NCI-H1048 (cell line): ENCODE results near the gene ZNF627.
"Not testable (repeated sequence)": the region's sequence is repeated elsewhere in the genome, so short reads cannot be mapped to it uniquely, and the experiment has no call there.

Experiments used
- DNase-seq: peaks from one replicate; lab custom pipeline; 2025; lab: John Stamatoyannopoulos, UW

The ZNF627 gene

GRCh38 chr19:11574689-11575088 is 22.6 kb upstream of the ZNF627 start:
- no peak for DNase-seq

DNA sequence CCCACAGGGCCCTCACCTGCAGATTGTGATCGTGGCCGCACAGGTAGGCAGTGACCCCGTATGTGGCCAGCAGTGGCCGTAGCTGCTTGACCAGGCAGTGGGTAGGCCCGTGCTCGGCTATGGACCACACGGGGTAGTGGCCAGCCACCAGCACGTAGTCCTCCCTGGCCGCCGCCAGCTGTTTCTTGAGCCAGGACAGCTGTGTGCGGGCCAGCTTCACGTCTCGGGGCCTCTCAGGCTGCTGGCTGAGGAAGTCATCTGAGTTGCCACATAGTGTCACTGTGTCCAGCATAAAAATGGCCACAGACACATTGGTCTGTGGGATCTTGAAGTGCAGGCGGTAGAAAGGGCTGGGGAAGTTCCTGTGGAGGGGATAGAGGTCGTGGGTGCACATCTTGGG is 21.1 kb upstream of the ZNF627 start:
- DNase-seq: no peak

- no peak for DNase-seq
Measured at GRCh38 chr19:11577451-11578257, 19.6 kb upstream of the ZNF627 start, which contains the start of gene ACP5. Gene ACP5, minus strand, starts transcription at chr19:11577645. Its CDS starts 328 bp downstream, at chr19:11577317.

- DNase-seq: no peak
Measured at GRCh38 chr19:11578258-11579142, 18.8 kb upstream of the ZNF627 start.

DNA sequence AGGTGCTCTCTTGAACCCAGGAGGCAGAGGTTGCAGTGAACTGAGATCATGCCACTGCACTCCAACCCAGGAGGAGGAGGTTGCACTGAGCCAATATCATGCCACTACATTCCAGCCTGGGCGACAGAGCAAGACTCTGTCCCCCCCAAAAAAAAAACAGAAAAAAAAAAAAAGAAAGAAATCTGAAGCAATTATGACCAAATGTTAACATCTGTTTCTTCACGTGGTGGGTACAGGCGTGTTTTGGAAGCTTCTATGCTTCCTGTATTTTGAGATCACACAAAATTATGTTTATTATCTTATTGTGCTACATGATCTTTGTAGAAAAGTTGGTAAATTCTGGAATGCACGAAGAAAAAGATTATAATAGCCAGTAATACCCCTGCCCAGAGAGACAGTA is 17.2 kb upstream of the ZNF627 start:
- no peak for DNase-seq

GRCh38 chr19:11581740-11582139 is 15.5 kb upstream of the ZNF627 start:
- DNase-seq: no peak

GRCh38 chr19:11586331-11586730 is 11.0 kb upstream of the ZNF627 start:
- DNase-seq: no peak

- peak; percentile 16 for DNase-seq
Measured at GRCh38 chr19:11587302-11587974, 9.8 kb upstream of the ZNF627 start.

DNA sequence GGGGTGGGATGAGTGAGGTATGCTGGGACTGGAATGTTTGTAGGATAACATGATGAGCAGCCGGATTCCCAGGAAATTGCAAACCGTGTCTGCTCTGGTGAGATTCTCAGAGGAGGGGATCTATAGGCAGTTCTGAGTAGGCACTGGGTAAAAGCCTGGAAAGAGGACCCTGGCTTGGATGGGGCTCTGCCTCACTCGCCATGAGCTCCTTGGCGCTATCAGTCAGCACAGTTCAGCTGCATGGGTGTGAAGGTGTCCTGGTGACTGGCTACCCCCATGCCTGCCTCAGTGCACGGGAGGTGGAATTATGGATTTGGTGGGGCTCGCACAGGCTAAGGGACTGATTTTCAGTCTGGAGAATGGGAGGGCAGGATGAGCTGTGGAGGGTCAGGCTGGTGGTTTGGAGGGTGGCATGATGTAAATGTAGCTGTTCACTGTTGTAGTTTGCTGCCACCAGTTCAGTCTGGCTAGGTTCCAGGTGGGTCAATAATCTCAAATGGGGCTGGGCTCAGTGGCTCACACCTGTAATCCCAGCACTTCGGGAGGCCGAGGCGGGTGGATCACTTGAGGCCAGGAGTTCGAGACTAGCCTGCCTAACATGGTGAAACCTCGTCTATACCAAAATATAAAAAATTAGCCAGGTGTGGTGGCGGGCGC is 9.2 kb upstream of the ZNF627 start:
- DNase-seq: no peak

GRCh38 chr19:11594084-11594483 is 3.2 kb upstream of the ZNF627 start:
- no peak for DNase-seq

DNA sequence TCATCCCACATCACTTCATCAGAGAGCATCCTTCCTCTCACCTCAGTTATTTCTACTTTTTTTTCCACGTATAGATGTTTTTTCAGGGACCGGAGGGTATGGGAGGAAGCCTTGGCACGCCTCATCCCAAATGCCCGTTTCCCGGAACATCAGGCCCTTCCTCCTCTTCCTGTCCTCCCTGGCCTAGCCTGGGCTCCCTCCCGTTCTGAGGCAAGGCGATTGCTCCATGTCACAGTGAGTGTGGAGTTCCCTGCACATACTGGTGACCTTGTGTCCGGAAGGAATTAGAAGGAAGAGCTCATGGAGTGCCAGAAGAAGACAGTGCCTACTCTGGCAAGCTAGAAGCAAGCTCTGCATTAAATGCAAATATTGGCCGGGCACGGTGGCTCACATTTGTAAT is 1.1 kb upstream of the ZNF627 start:
- no peak for DNase-seq

- no peak for DNase-seq
Measured at GRCh38 chr19:11598103-11598483, 810 bp downstream of the ZNF627 start.

DNA sequence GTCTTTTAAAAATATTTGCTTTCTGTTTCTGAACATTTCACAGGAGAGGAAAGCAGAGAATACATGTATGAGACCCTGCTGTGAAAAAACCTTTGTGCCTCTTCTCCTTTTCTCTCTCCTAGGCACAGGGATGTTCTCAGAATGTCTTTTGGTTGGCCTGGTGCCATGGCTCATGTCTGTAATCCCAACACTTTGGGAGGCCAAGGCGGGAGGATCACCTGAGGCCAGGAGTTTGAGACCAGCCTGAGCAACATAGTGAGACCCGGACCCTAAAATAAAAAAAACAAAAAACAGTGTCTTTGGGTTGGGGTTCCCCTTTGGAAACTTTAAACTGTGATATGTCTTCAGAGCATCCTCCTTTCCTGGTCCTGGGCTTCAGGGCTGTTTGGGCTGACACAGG is 1.5 kb downstream of the ZNF627 start:
- DNase-seq: no peak

GRCh38 chr19:11599704-11600103 is 2.4 kb downstream of the ZNF627 start:
- not testable (repeated sequence) for DNase-seq

DNA sequence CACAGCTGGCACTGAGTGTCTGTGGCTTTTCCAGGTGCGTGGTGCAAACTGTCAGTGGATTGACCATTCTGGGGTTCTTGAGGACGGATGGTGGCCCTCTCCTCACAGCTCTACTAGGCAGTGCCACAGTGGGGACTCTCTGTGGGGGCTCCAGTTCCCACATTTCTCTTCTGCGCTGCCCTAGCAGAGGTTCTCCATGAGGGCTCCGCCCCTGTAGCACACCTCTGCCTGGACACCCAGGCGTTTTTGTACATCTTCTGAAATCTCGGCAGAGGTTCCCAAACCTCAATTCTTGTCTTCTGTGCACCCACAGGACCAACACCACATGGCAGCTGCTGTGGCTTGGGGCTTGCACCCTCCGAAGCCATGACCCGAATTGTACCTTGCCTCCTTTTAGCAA is 9.2 kb downstream of the ZNF627 start:
- DNase-seq: no peak

- DNase-seq: no peak
Measured at GRCh38 chr19:11611730-11612129, 14.4 kb downstream of the ZNF627 start.

DNA sequence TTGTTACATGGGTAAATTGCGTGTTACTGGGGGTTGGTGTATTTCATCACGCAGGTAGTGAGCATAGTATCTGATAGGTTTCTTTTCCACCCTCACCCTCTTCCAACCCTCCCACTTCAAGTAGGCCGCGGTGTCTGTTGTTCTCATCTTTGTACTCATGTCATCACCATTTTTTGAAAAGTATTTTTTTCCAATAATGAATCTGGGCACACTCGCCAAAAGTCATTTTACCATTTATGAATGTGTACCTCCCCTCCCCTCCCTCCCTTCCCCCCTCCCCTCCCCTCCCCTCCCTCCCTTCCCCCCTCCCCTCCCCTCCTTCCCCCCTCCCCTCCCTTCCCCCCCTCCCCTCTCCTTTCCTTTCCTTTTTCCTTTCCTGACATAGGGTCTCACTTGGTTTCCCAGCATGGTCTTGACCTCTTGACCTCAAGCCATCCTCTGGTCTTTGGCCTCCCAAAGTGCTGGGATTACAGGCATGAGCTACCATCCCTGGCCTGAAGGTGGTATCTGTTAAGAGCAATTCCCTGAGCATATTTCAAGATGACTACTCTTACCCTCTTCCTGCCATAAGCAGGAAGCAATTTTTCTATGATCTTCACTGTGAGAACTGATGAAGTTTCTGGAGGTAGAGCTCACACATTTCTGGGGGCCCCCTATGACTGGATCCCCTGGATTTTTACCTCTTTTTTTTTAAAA is 15.7 kb downstream of the ZNF627 start:
- DNase-seq: no peak

DNA sequence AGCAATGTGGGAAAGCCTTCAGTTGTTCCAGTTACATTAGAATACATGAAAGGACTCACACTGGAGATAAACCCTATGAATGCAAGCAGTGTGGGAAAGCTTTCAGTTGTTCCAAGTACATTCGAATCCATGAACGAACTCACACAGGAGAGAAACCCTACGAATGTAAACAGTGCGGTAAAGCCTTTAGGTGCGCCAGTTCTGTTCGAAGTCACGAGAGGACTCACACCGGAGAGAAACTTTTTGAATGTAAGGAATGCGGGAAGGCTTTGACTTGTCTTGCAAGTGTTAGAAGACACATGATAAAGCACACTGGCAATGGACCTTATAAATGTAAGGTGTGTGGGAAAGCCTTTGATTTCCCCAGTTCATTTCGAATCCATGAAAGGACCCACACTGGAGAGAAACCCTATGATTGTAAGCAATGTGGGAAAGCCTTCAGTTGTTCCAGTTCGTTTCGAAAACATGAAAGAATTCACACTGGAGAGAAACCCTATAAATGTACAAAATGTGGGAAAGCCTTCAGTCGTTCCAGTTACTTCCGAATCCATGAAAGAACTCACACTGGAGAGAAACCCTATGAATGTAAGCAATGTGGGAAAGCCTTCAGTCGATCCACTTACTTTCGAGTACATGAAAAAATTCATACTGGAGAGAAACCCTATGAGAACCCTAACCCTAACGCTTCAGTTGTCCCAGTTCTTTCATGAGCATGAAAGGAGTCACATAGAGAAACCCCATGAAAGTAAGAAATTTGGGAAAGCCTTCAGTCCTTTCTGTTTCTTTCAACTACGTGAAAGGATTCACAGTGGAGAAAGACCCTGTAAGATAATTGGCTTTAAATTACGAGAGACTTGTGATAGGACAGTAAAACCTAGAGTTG is 20.1 kb downstream of the ZNF627 start:
- DNase-seq: no peak

GRCh38 chr19:11620553-11620952 is 23.3 kb downstream of the ZNF627 start:
- DNase-seq: no peak

- DNase-seq: not testable (repeated sequence)
Measured at GRCh38 chr19:11622401-11622800, 25.1 kb downstream of the ZNF627 start.
